ENCODE measurements around the gene BCR. TPM values are rescaled to one million over a fixed set of nuclear protein-coding genes. Genes with fewer than 3 reads are reported as not detected.

BCR gene
- total and polyA plus RNA-seq, 2 of the 8 experiments (the other 6 are each of a cell fraction or from before 2014, with no cell fraction given) = 66.7 to 130 TPM

- H4K91ac ChIP-seq (replicated peaks; ENCODE audit: insufficient read length, low read length) = peak overlapping the region; percentile 16
- no peak overlapping the region for H3K23ac ChIP-seq (ENCODE audit: insufficient read length)
- H2BK12ac ChIP-seq (ENCODE audit: low read depth, low read length) = 0 out of 2 replicates have a peak overlapping the region, but pooled peaks have one; percentile 39
- ChIA-PET CTCF (ENCODE audit: partially characterized antibody) (interaction anchor here (0.6 to 2.2 kb wide), 9 partner anchors 9 to 189 kb away, joined by 3 to 8 read pairs (median 4); no protein-coding TSS in a partner anchor), POLR2A (ENCODE audit: partially characterized antibody) (interaction anchor here (1.0 kb wide), 1 partner anchor 55 kb away, joined by 3 read pairs; the partner anchor contains the start of gene BCR)
- H2BK15ac ChIP-seq (ENCODE audit: low read length) = no peak overlapping the region
- H3K4me3 ChIP-seq (ENCODE audit: extremely low read depth in 1 of 4, insufficient read depth in 2 of 4, low read depth in 3 of 4, low read length in 4 of 4) = no peak overlapping the region
- 0 out of 2 replicates have a peak overlapping the region, but pooled peaks have one; percentile 80 for H2BK20ac ChIP-seq (ENCODE audit: low read length)
- no peak overlapping the region for H3K14ac ChIP-seq (ENCODE audit: insufficient read length)
- H2BK120ac ChIP-seq (replicated peaks; ENCODE audit: low read depth, low read length) = no peak overlapping the region
- H2BK5ac ChIP-seq (ENCODE audit: low read depth, low read length) = 0 out of 2 replicates have a peak overlapping the region, but pooled peaks have one; percentile 10
- no peak overlapping the region for H2AFZ ChIP-seq (ENCODE audit: low read length)
- TF ChIP-seq RNF2 (IDR thresholded peaks at IDR 0.05; ENCODE audit: borderline replicate concordance, low read depth, low read length, missing control alignments, poor library complexity, severe bottlenecking) = no peak
- no peak for TF ChIP-seq JUN (IDR thresholded peaks at IDR 0.05; ENCODE audit: low read depth, low read length)
- no peak for TF ChIP-seq KDM5A (IDR thresholded peaks at IDR 0.05; ENCODE audit: low read length)
- TF ChIP-seq SP1 (IDR thresholded peaks at IDR 0.05; ENCODE audit: low read depth, low read length) = no peak
- TF ChIP-seq CHD2 (IDR thresholded peaks at IDR 0.05; ENCODE audit: low read length) = no peak
- TF ChIP-seq CHD1 (IDR thresholded peaks at IDR 0.05; ENCODE audit: low read depth, low read length) = no peak
- no peak for TF ChIP-seq POU5F1 (IDR thresholded peaks at IDR 0.05; ENCODE audit: low read depth, low read length)
- TF ChIP-seq JUND (IDR thresholded peaks at IDR 0.05; ENCODE audit: low read length) = no peak
- no peak for TF ChIP-seq EP300 (IDR thresholded peaks at IDR 0.05; ENCODE audit: borderline replicate concordance in 1 of 2, low read depth in 2 of 2, low read length in 2 of 2)
- no peak for TF ChIP-seq SRF (IDR thresholded peaks at IDR 0.05; ENCODE audit: low read depth, low read length)
- TF ChIP-seq PHF8 (conservative IDR thresholded peaks at IDR 0.05; ENCODE audit: low read depth, low read length) = no peak
- WGBS, 2 experiments (ENCODE audit: extremely low coverage in 1 of 2, insufficient coverage in 1 of 2, insufficient read length in 1 of 2, insufficient replicate concordance in 2 of 2, low coverage in 1 of 2, low lambda C conversion rate in 2 of 2, missing lambda C conversion rate in 1 of 2) = 89% methylated on average over 19 of the region's 19 CpGs; no CpG with 5 or more reads in 1 of the 2 experiments
- peaks cover 3% of the 10 kb centered on the region; the same call in 1 of the 2 replicates for H3K23me2 ChIP-seq (ENCODE audit: low read depth, low read length)
- H4K8ac ChIP-seq (ENCODE audit: extremely low read depth, insufficient read depth, low read length) = no peak overlapping the region
- H3K79me2 ChIP-seq (ENCODE audit: control insufficient read depth in 1 of 2, insufficient read depth in 2 of 2, low read length in 2 of 2) = peaks cover 46 to 90% of the 10 kb centered on the region in 2 experiments
- H3K36me3 ChIP-seq (ENCODE audit: control insufficient read depth in 2 of 4, insufficient read depth in 4 of 4, low read length in 3 of 4) = no peaks in the 10 kb centered on the region; a peak in 1 of 8 replicates
- peaks cover 12 to 18% of the 10 kb centered on the region in 2 experiments for H4K20me1 ChIP-seq (replicated peaks in 1 of 2; ENCODE audit: control insufficient read depth in 1 of 2, insufficient read depth in 2 of 2, low read length in 2 of 2)
- H4K5ac ChIP-seq (ENCODE audit: insufficient read length, low read depth, low read length) = no peak overlapping the region
- no peak for FAIRE-seq
- H3K56ac ChIP-seq (replicated peaks; ENCODE audit: insufficient read length, low read depth, low read length) = no peak overlapping the region
- peak overlapping the region; percentile 43; the same call in 1 of the 2 replicates for H2AK5ac ChIP-seq (ENCODE audit: low read depth, low read length)
- no peak overlapping the region for H3K9ac ChIP-seq (replicated peaks in 1 of 4; ENCODE audit: extremely low read depth in 1 of 4, low read depth in 3 of 4, low read length in 3 of 4)
- DNase-seq (ENCODE audit: low read depth in 1 of 2, low spot score in 2 of 2) = no peak
- no peak overlapping the region for H3K27ac ChIP-seq (ENCODE audit: low read depth, low read length)
- no peak overlapping the region for H3K4ac ChIP-seq (replicated peaks; ENCODE audit: insufficient read length, low read depth, low read length)
- H3K27me3 ChIP-seq (replicated peaks in 1 of 4; ENCODE audit: control insufficient read depth in 3 of 4, extremely low read depth in 1 of 4, insufficient read depth in 3 of 4, low read length in 3 of 4) = no peaks in the 10 kb centered on the region
- 0 out of 2 replicates have a peak overlapping the region, but pooled peaks have one; percentile 43 for H3K18ac ChIP-seq (ENCODE audit: extremely low read depth, low read length)
- no peaks in the 10 kb centered on the region; a peak in 1 of 4 replicates for H3K9me3 ChIP-seq (ENCODE audit: insufficient read depth in 2 of 2, low read depth in 1 of 2, low read length in 1 of 2)
- H3K4me1 ChIP-seq (replicated peaks in 1 of 4; ENCODE audit: control insufficient read depth in 3 of 4, insufficient read depth in 4 of 4, low read length in 3 of 4) = peaks cover 24 to 49% (median 36%) of the 10 kb centered on the region in 4 experiments
- H3K4me2 ChIP-seq (ENCODE audit: insufficient read depth in 1 of 2, low read depth in 2 of 2, low read length in 2 of 2) = no peak overlapping the region
- H3K79me1 ChIP-seq (ENCODE audit: low read depth, low read length) = peaks cover 42% of the 10 kb centered on the region
Measured at GRCh38 chr22:23234409-23235161, 54.3 kb downstream of the BCR start.

Measured in H1 (cell line).